Cerebellar cortex (tissue), 1 donor: ENCODE data around the gene NGDN.

Source experiments
- DNase-seq: peaks from one replicate; pipeline ENCODE4 v3.0.0-alpha.2; 2015; ENCODE audit warnings: low spot score

Gene NGDN

DNA sequence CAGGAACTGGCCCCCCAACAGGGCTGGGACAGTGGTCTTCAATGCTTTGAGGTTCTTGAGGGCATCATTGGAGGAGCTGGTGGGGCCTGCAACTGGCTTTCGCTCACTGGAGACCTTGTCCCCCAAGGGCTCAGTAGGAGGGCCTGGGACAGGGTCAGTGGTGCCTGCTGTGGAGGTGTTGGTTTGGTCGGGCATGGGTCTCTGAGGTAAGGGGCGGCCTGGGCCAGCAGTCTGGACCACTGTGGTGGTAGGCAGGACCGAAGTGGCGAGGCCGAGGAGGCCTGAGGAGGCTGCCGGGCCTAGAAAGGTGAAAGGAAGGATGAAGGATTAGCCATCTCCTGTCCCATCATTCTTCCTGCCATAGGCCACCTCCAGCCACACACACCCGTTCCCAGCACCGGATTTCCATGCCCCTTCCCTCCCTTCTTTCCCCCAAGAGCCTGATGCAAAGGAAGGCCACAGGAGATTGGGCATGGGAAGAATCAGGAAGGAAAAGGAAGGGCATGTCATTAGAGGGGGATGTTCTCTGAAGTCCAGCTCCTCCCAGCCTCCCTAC lies 53.2 kb downstream of the NGDN start:
- DNase-seq, result no peak

DNA sequence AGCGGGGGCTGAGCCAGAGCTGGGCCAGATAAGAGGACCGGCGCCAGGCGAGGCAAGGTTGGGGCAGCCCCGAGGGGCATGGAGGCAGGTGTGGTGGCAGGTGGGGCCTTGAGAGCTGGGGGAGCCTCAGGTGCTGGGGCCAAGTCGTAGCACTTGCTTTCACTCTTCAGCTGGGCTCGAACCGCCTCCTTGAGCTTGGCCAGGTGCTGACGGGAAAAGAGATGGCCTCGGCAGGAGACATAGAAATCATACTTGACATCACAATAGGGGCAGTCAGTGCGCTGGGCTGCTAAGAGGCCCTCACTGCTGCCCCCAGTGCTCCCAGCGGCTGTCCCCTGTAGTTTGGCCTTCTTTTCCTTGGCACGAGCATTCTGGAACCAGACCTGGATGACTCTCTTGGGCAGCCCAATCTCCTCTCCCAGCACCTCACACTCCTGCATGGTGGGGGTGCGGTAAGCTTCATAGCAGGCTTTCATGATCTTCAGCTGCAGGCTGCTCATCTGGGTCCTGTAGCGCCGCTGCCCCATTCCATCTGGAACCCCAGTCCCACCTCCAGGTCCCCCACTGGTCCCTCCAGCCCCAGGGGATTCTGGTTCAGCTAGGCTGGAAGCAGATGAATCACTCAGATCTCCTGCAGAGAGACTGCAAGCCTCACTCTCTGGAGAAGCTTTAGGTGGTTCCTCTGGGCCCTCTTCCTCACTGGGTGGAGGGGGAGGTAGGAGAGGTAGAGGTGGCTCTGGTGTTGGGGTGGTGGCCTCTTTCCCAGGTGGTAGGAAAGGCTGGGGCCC lies 53.9 kb downstream of the NGDN start:
- DNase-seq, result no peak

DNA sequence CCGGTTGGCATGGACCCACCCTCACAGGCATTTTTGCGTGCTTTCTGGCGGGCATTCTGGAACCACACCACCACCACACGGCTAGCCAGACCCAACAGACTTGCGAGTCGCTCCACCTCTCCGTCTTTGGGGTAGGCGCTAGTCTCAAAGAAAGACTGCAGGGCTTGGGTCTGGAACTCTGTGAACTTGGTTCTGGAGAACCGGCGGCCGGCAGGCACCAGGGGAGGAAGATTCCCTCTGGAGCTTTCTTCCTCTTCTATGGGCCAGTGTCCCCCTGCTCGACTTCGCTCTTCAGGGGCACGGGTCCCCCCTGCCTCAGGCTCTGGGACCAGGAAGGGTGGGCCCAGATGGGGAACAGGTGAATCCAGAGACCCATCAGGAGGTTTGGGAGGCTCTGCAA lies 55.5 kb downstream of the NGDN start:
- no peak for DNase-seq

DNA sequence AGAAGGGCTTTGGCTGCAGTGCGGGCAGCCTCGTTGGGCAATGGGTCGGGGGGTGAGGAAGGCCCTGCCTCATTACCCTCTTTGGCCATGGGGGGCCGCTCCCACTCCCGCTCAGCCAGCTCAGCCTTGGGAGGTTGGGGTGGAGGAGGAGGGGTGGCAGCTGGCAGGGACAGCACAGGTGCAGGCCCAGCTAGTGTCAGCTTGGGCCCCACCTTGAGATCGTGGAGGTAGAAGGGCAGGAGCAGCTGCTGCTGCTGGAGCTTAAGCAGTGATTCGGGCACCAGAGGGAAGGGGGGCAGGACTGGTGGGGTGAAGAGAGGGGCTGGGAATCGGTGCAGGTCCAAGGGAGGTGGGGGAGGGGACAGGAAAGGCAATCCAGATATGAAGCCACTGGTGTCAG lies 56.1 kb downstream of the NGDN start:
- no peak for DNase-seq
